Activated T-cell treated with anti-CD3 and anti-CD28 coated beads, Interleukin-2, amount 50 U/mL, for 24 hours (primary cell): Measurements from ENCODE around the gene GSTO2.

ENCODE experiments used
- DNase-seq: peaks from one replicate; pipeline ENCODE4 v3.0.0-alpha.2; 2020
- H3K27ac Mint-ChIP-seq: 2 replicates; pipeline ENCODE4 v1.8.0; 2020; ENCODE audit warnings: mild to moderate bottlenecking, mixed read lengths
- H3K27me3 Mint-ChIP-seq: 2 replicates; pipeline ENCODE4 v1.8.0; 2020; ENCODE audit warnings: mixed read lengths
- H3K36me3 Mint-ChIP-seq: 2 replicates; pipeline ENCODE4 v1.8.0; 2020; ENCODE audit warnings: low read depth, mixed read lengths
- H3K4me1 Mint-ChIP-seq: 2 replicates; pipeline ENCODE4 v1.8.0; 2020; ENCODE audit warnings: low read depth, mixed read lengths
- H3K4me3 Mint-ChIP-seq: 2 replicates; pipeline ENCODE4 v1.8.0; 2020; ENCODE audit warnings: mild to moderate bottlenecking, moderate library complexity, mixed read lengths
- H3K9me3 Mint-ChIP-seq: 2 replicates; pipeline ENCODE4 v1.8.0; 2020; ENCODE audit warnings: mixed read lengths

Gene GSTO2

DNA sequence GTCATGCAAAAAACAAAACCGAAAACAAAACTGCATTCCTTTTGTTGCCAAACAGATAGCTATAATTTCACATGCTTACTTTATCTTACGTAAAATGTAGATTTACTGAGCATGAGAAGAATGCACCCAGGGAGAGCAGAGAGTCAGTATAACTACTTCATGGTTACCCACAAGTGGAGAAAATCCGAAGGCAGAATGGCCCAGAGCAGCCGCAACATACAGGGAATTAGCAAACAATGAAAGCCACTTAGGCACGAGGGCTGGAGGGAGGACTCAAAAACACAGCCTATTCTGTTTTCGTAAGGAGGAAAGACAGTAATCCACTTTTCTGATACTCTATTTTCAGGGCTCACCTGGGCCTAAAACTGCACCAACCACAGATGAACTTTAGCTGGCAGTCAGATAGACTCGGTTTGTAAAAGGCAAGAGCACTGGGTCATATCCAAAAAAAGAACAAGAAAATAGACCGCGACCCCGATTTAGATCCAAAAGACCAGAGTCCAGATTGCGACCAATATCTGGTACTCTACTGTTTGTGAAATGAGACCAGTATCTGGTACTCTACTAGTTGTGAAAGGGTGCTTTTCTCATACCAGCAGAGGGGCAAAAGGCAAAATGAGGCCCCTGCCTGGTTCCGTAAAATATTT, 68.0 kb downstream of the GSTO2 start:
- H3K36me3 Mint-ChIP-seq, result peaks cover 42% of the 10 kb centered on the region
- H3K4me1 Mint-ChIP-seq, result peaks cover 62% of the 10 kb centered on the region
- no peaks in the 10 kb centered on the region for H3K27me3 Mint-ChIP-seq
- H3K9me3 Mint-ChIP-seq, result no peaks in the 10 kb centered on the region
- peak overlapping the region; percentile 99 for H3K27ac Mint-ChIP-seq
- no peak for DNase-seq
- peak overlapping the region; percentile 87 for H3K4me3 Mint-ChIP-seq

DNA sequence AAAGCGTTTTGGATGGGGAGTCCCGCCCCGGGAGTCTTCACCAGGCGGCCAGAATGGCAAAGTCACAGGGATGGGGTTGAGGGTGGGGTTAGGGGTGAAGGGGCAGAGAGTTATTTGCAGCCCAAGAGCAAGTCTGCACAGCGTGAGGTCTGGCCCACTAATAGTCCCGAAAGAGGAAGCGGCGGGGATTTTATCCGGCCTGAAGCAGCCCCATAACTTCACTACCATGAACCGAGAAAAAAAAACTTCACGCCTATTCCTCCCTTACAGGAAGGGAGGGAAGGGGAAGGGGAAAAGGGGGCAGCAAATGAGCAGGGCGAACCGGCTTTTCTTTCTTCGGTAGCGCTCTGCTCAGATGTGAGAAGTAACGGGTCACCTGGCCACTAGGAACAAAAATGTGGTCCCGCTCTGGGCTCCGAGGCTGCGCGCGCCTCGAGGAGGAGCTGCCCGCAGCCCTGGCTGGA, 68.6 kb downstream of the GSTO2 start:
- Mint-ChIP-seq H3K27ac (peak overlapping the region; percentile 99), H3K27me3 (no peaks in the 10 kb centered on the region), H3K36me3 (peaks cover 41% of the 10 kb centered on the region), H3K4me3 (peak overlapping the region; percentile 87), H3K4me1 (peaks cover 56% of the 10 kb centered on the region), H3K9me3 (no peaks in the 10 kb centered on the region)
- no peak for DNase-seq

- Mint-ChIP-seq H3K27me3 (no peaks in the 10 kb centered on the region), H3K4me3 (peak within 1 kb of the TSS; percentile 87), H3K36me3 (peaks cover 34% of the 10 kb centered on the region), H3K4me1 (peaks cover 50% of the 10 kb centered on the region), H3K27ac (peak within 1 kb of the TSS; percentile 99), H3K9me3 (no peaks in the 10 kb centered on the region)
- DNase-seq, result peak; percentile 86
Observed at GRCh38 chr10:104337985-104338735, 69.2 kb downstream of the GSTO2 start, which contains the start of gene ITPRIP. Gene ITPRIP (minus strand): TSS chr10:104338465. CDS start chr10:104316051, 22,414 bp downstream.

DNA sequence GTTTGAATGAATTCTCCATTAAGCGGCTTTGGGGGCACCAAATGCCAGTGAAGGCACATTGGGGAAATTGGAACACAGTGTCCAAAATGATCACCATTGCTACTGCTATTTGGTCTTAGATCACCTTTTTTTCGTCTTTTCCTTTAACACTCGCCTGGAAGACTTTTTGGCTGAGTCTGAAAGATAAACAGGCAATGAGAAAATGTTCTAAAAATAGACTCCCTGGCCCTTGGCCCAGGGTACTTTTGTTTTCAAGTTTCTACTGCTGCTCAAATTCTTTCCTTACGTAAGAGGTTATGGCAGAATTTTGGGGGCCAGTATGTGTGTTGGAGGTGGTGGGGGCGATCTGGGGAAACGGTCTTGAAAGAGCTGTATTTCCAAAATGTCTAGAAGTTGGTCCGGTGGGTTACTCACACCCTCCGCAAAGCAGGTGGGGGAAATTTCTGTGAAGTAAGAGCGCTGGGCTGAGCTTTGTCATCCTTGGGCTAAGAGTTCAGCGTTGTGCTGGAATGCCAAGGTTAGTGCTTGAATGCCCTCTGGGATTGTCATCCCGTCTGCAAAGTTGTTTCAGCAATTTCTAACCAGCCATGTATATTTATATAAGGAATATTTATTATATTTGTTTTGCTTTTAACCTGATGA, 70.6 kb downstream of the GSTO2 start:
- peak overlapping the region; percentile 99 for H3K27ac Mint-ChIP-seq
- H3K4me1 Mint-ChIP-seq, result peaks cover 35% of the 10 kb centered on the region
- H3K4me3 Mint-ChIP-seq, result peak overlapping the region; percentile 87
- DNase-seq, result no peak
- peaks cover 26% of the 10 kb centered on the region for H3K36me3 Mint-ChIP-seq
- H3K9me3 Mint-ChIP-seq, result no peaks in the 10 kb centered on the region
- H3K27me3 Mint-ChIP-seq, result no peaks in the 10 kb centered on the region

DNA sequence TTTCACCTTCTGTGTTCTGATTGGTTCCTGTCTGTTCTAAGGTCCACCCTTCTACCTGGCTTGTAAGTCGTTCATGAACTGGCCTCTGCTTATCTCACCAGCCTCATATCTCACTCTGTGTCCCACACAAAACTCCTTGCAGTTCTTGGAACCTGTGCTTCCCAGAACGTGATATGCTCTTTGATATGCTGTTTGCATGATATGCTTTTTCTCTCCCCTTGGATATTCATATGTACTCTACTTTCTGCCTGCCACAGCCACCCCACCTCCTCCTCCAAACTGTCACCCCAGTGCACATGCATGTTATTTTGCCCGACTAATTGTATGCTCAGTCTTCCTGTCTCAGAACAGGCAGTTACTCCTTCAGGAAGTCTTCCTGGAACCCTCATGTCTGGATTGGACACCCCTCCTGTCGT, 71.1 kb downstream of the GSTO2 start:
- DNase-seq, result no peak
- H3K27me3 Mint-ChIP-seq, result no peaks in the 10 kb centered on the region
- peak overlapping the region; percentile 87 for H3K4me3 Mint-ChIP-seq
- peaks cover 21% of the 10 kb centered on the region for H3K36me3 Mint-ChIP-seq
- peak overlapping the region; percentile 65 for H3K27ac Mint-ChIP-seq
- peaks cover 30% of the 10 kb centered on the region for H3K4me1 Mint-ChIP-seq
- no peaks in the 10 kb centered on the region for H3K9me3 Mint-ChIP-seq

DNA sequence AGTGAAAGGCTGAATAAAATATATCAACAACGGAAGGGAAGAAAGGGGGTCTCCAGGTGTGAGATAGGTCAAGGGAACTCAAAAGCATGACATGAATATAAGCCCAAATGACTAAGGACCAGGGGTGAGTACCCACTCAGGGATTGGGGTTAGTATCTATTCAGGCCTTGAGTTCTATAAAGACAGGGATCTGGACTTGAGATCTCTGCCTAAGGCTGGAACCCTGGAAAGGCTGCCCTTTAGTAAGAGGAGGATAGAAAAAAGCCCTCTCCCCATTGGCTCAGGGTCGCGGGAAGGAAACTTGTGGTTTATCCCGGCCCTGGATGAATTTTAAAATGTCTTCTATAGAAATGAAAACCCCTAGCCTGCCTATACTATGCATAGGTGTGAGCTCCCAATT, 71.7 kb downstream of the GSTO2 start:
- Mint-ChIP-seq H3K9me3 (no peaks in the 10 kb centered on the region), H3K4me1 (peaks cover 28% of the 10 kb centered on the region), H3K27ac (no peak overlapping the region), H3K36me3 (peaks cover 16% of the 10 kb centered on the region), H3K27me3 (no peaks in the 10 kb centered on the region), H3K4me3 (no peak overlapping the region)
- DNase-seq, result no peak

- Mint-ChIP-seq H3K9me3 (no peaks in the 10 kb centered on the region), H3K36me3 (peaks cover 4% of the 10 kb centered on the region), H3K27ac (no peak overlapping the region), H3K4me3 (no peak overlapping the region), H3K4me1 (peaks cover 26% of the 10 kb centered on the region), H3K27me3 (no peaks in the 10 kb centered on the region)
- DNase-seq, result no peak
Observed at GRCh38 chr10:104342941-104343411, 74.0 kb downstream of the GSTO2 start.

DNA sequence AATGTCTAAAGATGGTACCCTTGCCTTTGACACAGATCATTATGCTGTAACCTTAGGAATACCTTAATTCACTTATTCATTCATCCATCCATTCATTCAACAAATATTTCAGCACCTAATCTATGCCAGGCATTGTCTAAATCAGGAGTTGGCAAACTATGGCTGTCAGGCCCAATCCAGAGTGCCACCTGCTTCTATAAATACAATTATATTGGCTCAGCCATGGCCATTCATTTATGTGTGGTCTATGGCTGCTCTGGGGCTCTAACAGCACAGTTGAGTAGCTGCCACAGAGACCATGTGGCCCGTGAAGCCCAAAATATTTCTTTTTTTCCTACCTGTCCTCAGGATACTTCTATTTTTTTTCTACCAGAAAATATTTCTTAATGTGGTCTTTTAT, 75.2 kb downstream of the GSTO2 start:
- H3K36me3 Mint-ChIP-seq, result no peaks in the 10 kb centered on the region
- no peak for DNase-seq
- H3K27ac Mint-ChIP-seq, result no peak overlapping the region
- no peaks in the 10 kb centered on the region for H3K27me3 Mint-ChIP-seq
- peaks cover 23% of the 10 kb centered on the region for H3K4me1 Mint-ChIP-seq
- no peaks in the 10 kb centered on the region for H3K9me3 Mint-ChIP-seq
- H3K4me3 Mint-ChIP-seq, result no peak overlapping the region

GRCh38 chr10:104345515-104345914, 76.5 kb downstream of the GSTO2 start:
- peaks cover 12% of the 10 kb centered on the region for H3K4me1 Mint-ChIP-seq
- H3K27ac Mint-ChIP-seq, result no peak overlapping the region
- H3K4me3 Mint-ChIP-seq, result no peak overlapping the region
- H3K9me3 Mint-ChIP-seq, result no peaks in the 10 kb centered on the region
- DNase-seq, result no peak
- H3K36me3 Mint-ChIP-seq, result no peaks in the 10 kb centered on the region
- no peaks in the 10 kb centered on the region for H3K27me3 Mint-ChIP-seq

- DNase-seq, result no peak
- H3K9me3 Mint-ChIP-seq, result no peaks in the 10 kb centered on the region
- H3K4me3 Mint-ChIP-seq, result no peak overlapping the region
- peak overlapping the region; percentile 61 for H3K27ac Mint-ChIP-seq
- H3K4me1 Mint-ChIP-seq, result peaks cover 12% of the 10 kb centered on the region
- no peaks in the 10 kb centered on the region for H3K27me3 Mint-ChIP-seq
- H3K36me3 Mint-ChIP-seq, result no peaks in the 10 kb centered on the region
Observed at GRCh38 chr10:104345941-104346340, 77.0 kb downstream of the GSTO2 start.

- Mint-ChIP-seq H3K9me3 (no peaks in the 10 kb centered on the region), H3K27ac (no peak overlapping the region), H3K36me3 (no peaks in the 10 kb centered on the region), H3K4me3 (no peak overlapping the region), H3K4me1 (peaks cover 12% of the 10 kb centered on the region), H3K27me3 (no peaks in the 10 kb centered on the region)
- DNase-seq, result no peak
Observed at GRCh38 chr10:104347295-104348045, 78.5 kb downstream of the GSTO2 start.

GRCh38 chr10:104348601-104349000, 79.6 kb downstream of the GSTO2 start:
- Mint-ChIP-seq H3K27ac (no peak overlapping the region), H3K36me3 (no peaks in the 10 kb centered on the region), H3K9me3 (no peaks in the 10 kb centered on the region), H3K27me3 (no peaks in the 10 kb centered on the region), H3K4me3 (no peak overlapping the region), H3K4me1 (peaks cover 12% of the 10 kb centered on the region)
- no peak for DNase-seq

GRCh38 chr10:104349623-104350126, 80.7 kb downstream of the GSTO2 start:
- no peaks in the 10 kb centered on the region for H3K9me3 Mint-ChIP-seq
- no peaks in the 10 kb centered on the region for H3K36me3 Mint-ChIP-seq
- no peak overlapping the region for H3K4me3 Mint-ChIP-seq
- DNase-seq, result no peak
- H3K27ac Mint-ChIP-seq, result no peak overlapping the region
- H3K4me1 Mint-ChIP-seq, result peaks cover 12% of the 10 kb centered on the region
- no peaks in the 10 kb centered on the region for H3K27me3 Mint-ChIP-seq

DNA sequence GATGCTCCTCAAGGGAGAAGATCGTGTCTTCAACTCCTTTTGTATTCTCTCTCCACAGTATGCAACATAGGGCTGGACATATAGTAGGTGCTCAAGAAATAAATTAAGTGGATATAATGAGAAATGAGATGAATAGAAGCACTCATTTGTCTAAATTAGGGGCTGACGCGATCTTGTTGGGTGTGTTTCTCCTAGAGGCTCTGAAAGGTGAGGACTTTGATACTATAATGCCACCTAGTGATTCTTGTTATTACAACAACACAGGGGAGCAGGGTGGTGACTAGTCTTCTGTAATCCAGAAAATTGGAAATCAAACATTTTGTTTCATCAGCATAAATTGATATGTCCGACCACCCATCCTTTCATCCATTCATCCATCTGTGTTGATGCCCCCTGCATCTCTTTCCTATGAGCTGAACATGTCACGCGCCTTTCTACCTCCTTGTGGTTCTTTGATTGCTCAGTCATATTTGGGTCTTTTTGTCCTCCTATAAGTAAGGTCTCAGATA, 81.2 kb downstream of the GSTO2 start:
- no peaks in the 10 kb centered on the region for H3K27me3 Mint-ChIP-seq

More for the DNA sequence above, 81.2 kb downstream of the GSTO2 start:
- Mint-ChIP-seq H3K27ac (no peak overlapping the region), H3K36me3 (no peaks in the 10 kb centered on the region), H3K9me3 (no peaks in the 10 kb centered on the region), H3K4me1 (peaks cover 12% of the 10 kb centered on the region), H3K4me3 (no peak overlapping the region)
- DNase-seq, result no peak
